Measurements from ENCODE around the gene ANKS1B.
A peak's percentile ranks its signal among the peaks of the same experiment; 100 is the strongest.

Gene ANKS1B

GRCh38 chr12:99824900-99825542, 159.7 kb downstream of the ANKS1B start:
- TF ChIP-seq EP300 (IDR thresholded peaks at IDR 0.05; ENCODE audit: borderline replicate concordance) = no peak
- TF ChIP-seq CREB1 (IDR thresholded peaks at IDR 0.05; ENCODE audit: low read depth) = no peak
- TF ChIP-seq ZBTB7A (IDR thresholded peaks at IDR 0.05; ENCODE audit: low read depth) = no peak
- TF ChIP-seq RAD21 (IDR thresholded peaks at IDR 0.05; ENCODE audit: low read depth) = no peak

- no peak for TF ChIP-seq FOXM1 (IDR thresholded peaks at IDR 0.05; ENCODE audit: borderline replicate concordance, low read depth)
- no peak for TF ChIP-seq USF1 (IDR thresholded peaks at IDR 0.05)
- TF ChIP-seq REST (IDR thresholded peaks at IDR 0.05; ENCODE audit: low read depth) = no peak
- no peak for TF ChIP-seq CEBPB (IDR thresholded peaks at IDR 0.05)
- no peak for TF ChIP-seq TEAD4 (IDR thresholded peaks at IDR 0.05)
- no peak for TF ChIP-seq MAX (IDR thresholded peaks at IDR 0.05)
- TF ChIP-seq RAD21 (IDR thresholded peaks at IDR 0.05; ENCODE audit: low read depth) = no peak
- TF ChIP-seq ZBTB7A (IDR thresholded peaks at IDR 0.05; ENCODE audit: low read depth) = no peak
- TF ChIP-seq TCF12 (IDR thresholded peaks at IDR 0.05; ENCODE audit: low read depth) = no peak
- TF ChIP-seq YY1 (IDR thresholded peaks at IDR 0.05; ENCODE audit: low read depth) = no peak
- TF ChIP-seq EGR1 (IDR thresholded peaks at IDR 0.05) = no peak
- no peak for TF ChIP-seq TAF1 (IDR thresholded peaks at IDR 0.05; ENCODE audit: low read depth)
Measured at GRCh38 chr12:99822273-99822672, 162.5 kb downstream of the ANKS1B start.

GRCh38 chr12:99810718-99811593, 173.8 kb downstream of the ANKS1B start:
- TF ChIP-seq NFIC (IDR thresholded peaks at IDR 0.05) (no peak), USF1 (IDR thresholded peaks at IDR 0.05) (no peak), RAD21 (IDR thresholded peaks at IDR 0.05; ENCODE audit: low read depth) (peak; percentile 19; the same call in 1 of the 2 replicates), TEAD4 (IDR thresholded peaks at IDR 0.05) (no peak)

GRCh38 chr12:99809909-99810308, 174.8 kb downstream of the ANKS1B start:
- TF ChIP-seq TEAD4 (IDR thresholded peaks at IDR 0.05) (no peak), YY1 (IDR thresholded peaks at IDR 0.05; ENCODE audit: low read depth) (no peak), REST (IDR thresholded peaks at IDR 0.05; ENCODE audit: low read depth) (no peak), FOXM1 (IDR thresholded peaks at IDR 0.05; ENCODE audit: borderline replicate concordance, low read depth) (no peak), TAF1 (IDR thresholded peaks at IDR 0.05; ENCODE audit: low read depth) (no peak), CEBPB (IDR thresholded peaks at IDR 0.05) (no peak), EP300 (IDR thresholded peaks at IDR 0.05; ENCODE audit: borderline replicate concordance) (no peak), RAD21 (IDR thresholded peaks at IDR 0.05; ENCODE audit: low read depth) (no peak), EGR1 (IDR thresholded peaks at IDR 0.05) (no peak), ZBTB7A (IDR thresholded peaks at IDR 0.05; ENCODE audit: low read depth) (no peak), NFIC (IDR thresholded peaks at IDR 0.05) (no peak), USF1 (IDR thresholded peaks at IDR 0.05) (no peak), MAX (IDR thresholded peaks at IDR 0.05) (no peak), TCF12 (IDR thresholded peaks at IDR 0.05; ENCODE audit: low read depth) (no peak), CREB1 (IDR thresholded peaks at IDR 0.05; ENCODE audit: low read depth) (no peak)

- TF ChIP-seq CEBPB (IDR thresholded peaks at IDR 0.05) (no peak), CREB1 (IDR thresholded peaks at IDR 0.05; ENCODE audit: low read depth) (no peak), NFIC (IDR thresholded peaks at IDR 0.05) (no peak), TAF1 (IDR thresholded peaks at IDR 0.05; ENCODE audit: low read depth) (no peak), ZBTB7A (IDR thresholded peaks at IDR 0.05; ENCODE audit: low read depth) (no peak), TEAD4 (IDR thresholded peaks at IDR 0.05) (no peak)
Measured at GRCh38 chr12:99806304-99806703, 178.4 kb downstream of the ANKS1B start.
